ENCODE results near the gene RBMS3. TPM values are rescaled to one million over a fixed set of nuclear protein-coding genes. Genes with fewer than 3 reads are reported as not detected.

The RBMS3 gene
- total RNA-seq, 1 experiment from 2014 or later = 1.3 TPM

- no peaks in the 10 kb centered on the region for H3K36me3 Mint-ChIP-seq (ENCODE audit: insufficient read depth, unreplicated experiment)
- H3K4me1 Mint-ChIP-seq (ENCODE audit: low read depth, unreplicated experiment) = peaks cover 11% of the 10 kb centered on the region
- no peaks in the 10 kb centered on the region for H3K27me3 Mint-ChIP-seq (ENCODE audit: unreplicated experiment)
- no TSS peak for BruUV-seq (replicated peaks)
- peak overlapping the region; percentile 47 for H3K27ac Mint-ChIP-seq (ENCODE audit: unreplicated experiment)
- no peak for DNase-seq
- H3K9me3 Mint-ChIP-seq (ENCODE audit: low read depth, unreplicated experiment) = no peaks in the 10 kb centered on the region
- CTCF ChIA-PET = no interaction called here
- intact Hi-C loops (cut with micrococcal nuclease; ENCODE audit: unreplicated experiment) = no loop called here
- H3K4me3 Mint-ChIP-seq (ENCODE audit: low read depth, unreplicated experiment) = no peak overlapping the region
- no peak for TF ChIP-seq CTCF (IDR thresholded peaks at IDR 0.05; ENCODE audit: unreplicated experiment)
Observed at GRCh38 chr3:29334706-29335105, 53.8 kb downstream of the RBMS3 start.

- H3K4me3 Mint-ChIP-seq (ENCODE audit: low read depth, unreplicated experiment) = peak overlapping the region; percentile 24
- intact Hi-C loops (cut with micrococcal nuclease; ENCODE audit: unreplicated experiment) = no loop called here
- CTCF ChIA-PET = no interaction called here
- no TSS peak for BruUV-seq (replicated peaks)
- peak; percentile 56 for DNase-seq
- H3K36me3 Mint-ChIP-seq (ENCODE audit: insufficient read depth, unreplicated experiment) = no peaks in the 10 kb centered on the region
- no peaks in the 10 kb centered on the region for H3K27me3 Mint-ChIP-seq (ENCODE audit: unreplicated experiment)
- peaks cover 11% of the 10 kb centered on the region for H3K4me1 Mint-ChIP-seq (ENCODE audit: low read depth, unreplicated experiment)
- H3K27ac Mint-ChIP-seq (ENCODE audit: unreplicated experiment) = peak overlapping the region; percentile 47
- no peaks in the 10 kb centered on the region for H3K9me3 Mint-ChIP-seq (ENCODE audit: low read depth, unreplicated experiment)
- TF ChIP-seq CTCF (IDR thresholded peaks at IDR 0.05; ENCODE audit: unreplicated experiment) = no peak
Observed at GRCh38 chr3:29335438-29335837, 54.6 kb downstream of the RBMS3 start.

- Mint-ChIP-seq H3K4me3 (ENCODE audit: low read depth, unreplicated experiment) (peak overlapping the region; percentile 24), H3K9me3 (ENCODE audit: low read depth, unreplicated experiment) (no peaks in the 10 kb centered on the region), H3K27me3 (ENCODE audit: unreplicated experiment) (no peaks in the 10 kb centered on the region), H3K4me1 (ENCODE audit: low read depth, unreplicated experiment) (peaks cover 11% of the 10 kb centered on the region), H3K27ac (ENCODE audit: unreplicated experiment) (peak overlapping the region; percentile 47), H3K36me3 (ENCODE audit: insufficient read depth, unreplicated experiment) (no peaks in the 10 kb centered on the region)
- intact Hi-C loops (cut with micrococcal nuclease; ENCODE audit: unreplicated experiment) = no loop called here
- TF ChIP-seq CTCF (IDR thresholded peaks at IDR 0.05; ENCODE audit: unreplicated experiment) = no peak
- CTCF ChIA-PET = no interaction called here
- BruUV-seq (replicated peaks) = no TSS peak
- DNase-seq = no peak
Observed at GRCh38 chr3:29335943-29336342, 55.1 kb downstream of the RBMS3 start.

- CTCF ChIA-PET = no interaction called here
- intact Hi-C loops (cut with micrococcal nuclease; ENCODE audit: unreplicated experiment) = no loop called here
- Mint-ChIP-seq H3K4me3 (ENCODE audit: low read depth, unreplicated experiment) (no peak overlapping the region), H3K36me3 (ENCODE audit: insufficient read depth, unreplicated experiment) (no peaks in the 10 kb centered on the region), H3K9me3 (ENCODE audit: low read depth, unreplicated experiment) (no peaks in the 10 kb centered on the region), H3K4me1 (ENCODE audit: low read depth, unreplicated experiment) (peaks cover 11% of the 10 kb centered on the region), H3K27me3 (ENCODE audit: unreplicated experiment) (no peaks in the 10 kb centered on the region), H3K27ac (ENCODE audit: unreplicated experiment) (no peak overlapping the region)
- DNase-seq = no peak
- BruUV-seq (replicated peaks) = no TSS peak
- TF ChIP-seq CTCF (IDR thresholded peaks at IDR 0.05; ENCODE audit: unreplicated experiment) = no peak
Observed at GRCh38 chr3:29337565-29337964, 56.7 kb downstream of the RBMS3 start.
